Measurements from ENCODE around the gene SART3. TPM values are rescaled to one million over a fixed set of nuclear protein-coding genes. Genes with fewer than 3 reads are reported as not detected.
"Not testable (repeated sequence)": the region's sequence is repeated elsewhere in the genome, so short reads cannot be mapped to it uniquely, and the experiment has no call there.

Gene SART3
- total and polyA plus RNA-seq, 4 donors, result 49.7 to 55.9 (median 52.6) TPM

DNA sequence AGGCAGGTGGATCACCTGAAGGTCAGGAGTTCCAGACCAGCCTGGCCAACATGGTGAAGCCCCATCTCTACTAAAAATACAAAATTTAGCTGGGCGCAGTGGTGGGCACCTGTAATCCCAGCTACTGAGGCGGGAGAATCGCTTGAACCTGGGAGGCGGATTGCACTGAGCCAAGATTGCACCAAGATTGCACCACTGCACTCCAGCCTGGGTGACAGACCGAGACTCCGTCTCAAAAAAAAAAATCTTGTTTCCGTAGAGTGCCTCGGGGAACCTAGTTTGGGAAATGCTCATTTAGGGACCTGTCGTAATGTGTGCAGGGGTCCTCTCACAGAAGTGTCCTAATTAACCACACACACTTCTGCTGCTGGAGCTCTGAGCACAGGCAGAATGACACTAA lies 29.5 kb upstream of the SART3 start:
- not testable (repeated sequence) for H3K9me3 ChIP-seq (ENCODE audit: control insufficient read depth, insufficient read depth, low read length); H3K27ac ChIP-seq (ENCODE audit: low read depth, low read length); H3K27me3 ChIP-seq (ENCODE audit: control insufficient read depth, insufficient read depth, low read length); H3K4me3 ChIP-seq (ENCODE audit: low read depth, low read length); DNase-seq (ENCODE audit: low read depth in 4 of 6, low spot score in 6 of 6); H3K36me3 ChIP-seq (ENCODE audit: control insufficient read depth, insufficient read depth, low read length)
- 94% methylated on average over 8 of the region's 9 CpGs for WGBS (ENCODE audit: insufficient coverage)
- peaks cover 23% of the 10 kb centered on the region for H3K4me1 ChIP-seq (ENCODE audit: control insufficient read depth, insufficient read depth, low read length)

DNA sequence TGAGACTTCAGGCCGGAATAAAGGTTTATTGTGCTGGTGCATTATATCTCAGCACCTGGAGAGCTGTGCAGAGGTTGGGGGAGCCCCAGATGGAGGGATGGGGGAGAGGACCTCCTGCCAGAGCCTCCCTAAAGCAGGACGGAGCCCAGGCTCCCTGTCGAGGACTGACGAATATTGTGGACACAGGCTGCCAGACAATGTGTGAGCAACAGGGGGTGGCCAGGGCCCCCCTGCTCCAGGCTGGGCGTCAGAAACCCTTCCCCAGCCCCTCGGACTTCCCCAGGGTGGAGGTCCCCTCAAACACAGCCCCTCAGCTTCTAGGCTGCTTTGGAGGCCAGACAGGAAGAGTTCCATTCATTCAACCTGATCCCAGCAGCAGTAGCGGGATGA lies 28.9 kb upstream of the SART3 start:
- Histone ChIP-seq H3K27me3 (ENCODE audit: control insufficient read depth, insufficient read depth, low read length) (no peaks in the 10 kb centered on the region), H3K4me1 (ENCODE audit: control insufficient read depth, insufficient read depth, low read length) (peaks cover 23% of the 10 kb centered on the region), H3K27ac (ENCODE audit: low read depth, low read length) (no peak overlapping the region), H3K36me3 (ENCODE audit: control insufficient read depth, insufficient read depth, low read length) (no peaks in the 10 kb centered on the region), H3K4me3 (ENCODE audit: low read depth, low read length) (no peak overlapping the region), H3K9me3 (ENCODE audit: control insufficient read depth, insufficient read depth, low read length) (no peaks in the 10 kb centered on the region)
- no peak for DNase-seq (ENCODE audit: low read depth in 4 of 6, low spot score in 6 of 6)
- WGBS (ENCODE audit: insufficient coverage), result 61% methylated on average over 5 of the region's 7 CpGs

- WGBS (ENCODE audit: insufficient coverage), result 25% methylated on average over 11 of the region's 15 CpGs
- H3K27me3 ChIP-seq (ENCODE audit: control insufficient read depth, insufficient read depth, low read length), result no peaks in the 10 kb centered on the region
- peak in 2 of 6 donors; percentile 37 for DNase-seq (ENCODE audit: low read depth in 4 of 6, low spot score in 6 of 6)
- peaks cover 23% of the 10 kb centered on the region for H3K4me1 ChIP-seq (ENCODE audit: control insufficient read depth, insufficient read depth, low read length)
- no peak overlapping the region for H3K27ac ChIP-seq (ENCODE audit: low read depth, low read length)
- H3K9me3 ChIP-seq (ENCODE audit: control insufficient read depth, insufficient read depth, low read length), result no peaks in the 10 kb centered on the region
- no peak overlapping the region for H3K4me3 ChIP-seq (ENCODE audit: low read depth, low read length)
- no peaks in the 10 kb centered on the region for H3K36me3 ChIP-seq (ENCODE audit: control insufficient read depth, insufficient read depth, low read length)
Observed at GRCh38 chr12:108589028-108589839, 28.3 kb upstream of the SART3 start.

DNA sequence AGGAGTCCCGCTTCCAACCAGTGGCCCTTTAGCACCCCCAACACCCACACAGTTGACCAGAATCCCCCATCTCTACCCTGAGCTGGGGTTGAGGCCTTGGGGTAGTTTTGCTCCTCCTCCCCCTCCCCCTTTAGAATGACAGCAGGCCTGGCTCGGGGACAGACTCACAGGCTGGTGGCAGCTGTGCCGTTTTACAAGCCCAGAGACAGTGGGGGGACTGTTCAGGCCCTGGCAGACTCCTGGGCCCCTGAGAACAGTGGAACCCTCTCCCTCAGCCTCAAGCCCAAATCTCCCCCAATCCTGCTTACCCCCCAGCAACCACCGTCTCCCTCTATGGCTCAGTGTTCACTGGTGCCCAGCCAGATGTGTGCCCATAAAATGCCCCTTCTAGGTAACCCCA lies 26.9 kb upstream of the SART3 start:
- Histone ChIP-seq H3K4me3 (ENCODE audit: low read depth, low read length) (no peak overlapping the region), H3K36me3 (ENCODE audit: control insufficient read depth, insufficient read depth, low read length) (no peaks in the 10 kb centered on the region), H3K9me3 (ENCODE audit: control insufficient read depth, insufficient read depth, low read length) (no peaks in the 10 kb centered on the region), H3K27me3 (ENCODE audit: control insufficient read depth, insufficient read depth, low read length) (no peaks in the 10 kb centered on the region), H3K27ac (ENCODE audit: low read depth, low read length) (no peak overlapping the region), H3K4me1 (ENCODE audit: control insufficient read depth, insufficient read depth, low read length) (peaks cover 19% of the 10 kb centered on the region)
- peak in 2 of 6 donors; percentile 22 to 60 for DNase-seq (ENCODE audit: low read depth in 4 of 6, low spot score in 6 of 6)
- 58% methylated on average over 3 of the region's 4 CpGs for WGBS (ENCODE audit: insufficient coverage)

GRCh38 chr12:108586306-108586705 lies 25.3 kb upstream of the SART3 start:
- no peak for DNase-seq (ENCODE audit: low read depth in 4 of 6, low spot score in 6 of 6)
- WGBS (ENCODE audit: insufficient coverage), result 90% methylated on average over 9 of the region's 11 CpGs
- no peak overlapping the region for H3K27ac ChIP-seq (ENCODE audit: low read depth, low read length)
- no peaks in the 10 kb centered on the region for H3K36me3 ChIP-seq (ENCODE audit: control insufficient read depth, insufficient read depth, low read length)
- H3K4me1 ChIP-seq (ENCODE audit: control insufficient read depth, insufficient read depth, low read length), result peaks cover 19% of the 10 kb centered on the region
- H3K4me3 ChIP-seq (ENCODE audit: low read depth, low read length), result no peak overlapping the region
- no peaks in the 10 kb centered on the region for H3K27me3 ChIP-seq (ENCODE audit: control insufficient read depth, insufficient read depth, low read length)
- H3K9me3 ChIP-seq (ENCODE audit: control insufficient read depth, insufficient read depth, low read length), result no peaks in the 10 kb centered on the region

- H3K4me1 ChIP-seq (ENCODE audit: control insufficient read depth, insufficient read depth, low read length), result peaks cover 19% of the 10 kb centered on the region
- no peaks in the 10 kb centered on the region for H3K27me3 ChIP-seq (ENCODE audit: control insufficient read depth, insufficient read depth, low read length)
- 100% methylated on average over 1 of the region's 4 CpGs for WGBS (ENCODE audit: insufficient coverage)
- no peak for DNase-seq (ENCODE audit: low read depth in 4 of 6, low spot score in 6 of 6)
- H3K4me3 ChIP-seq (ENCODE audit: low read depth, low read length), result no peak overlapping the region
- H3K36me3 ChIP-seq (ENCODE audit: control insufficient read depth, insufficient read depth, low read length), result no peaks in the 10 kb centered on the region
- H3K9me3 ChIP-seq (ENCODE audit: control insufficient read depth, insufficient read depth, low read length), result no peaks in the 10 kb centered on the region
- H3K27ac ChIP-seq (ENCODE audit: low read depth, low read length), result no peak overlapping the region
Observed at GRCh38 chr12:108585864-108586263, 24.9 kb upstream of the SART3 start.

DNA sequence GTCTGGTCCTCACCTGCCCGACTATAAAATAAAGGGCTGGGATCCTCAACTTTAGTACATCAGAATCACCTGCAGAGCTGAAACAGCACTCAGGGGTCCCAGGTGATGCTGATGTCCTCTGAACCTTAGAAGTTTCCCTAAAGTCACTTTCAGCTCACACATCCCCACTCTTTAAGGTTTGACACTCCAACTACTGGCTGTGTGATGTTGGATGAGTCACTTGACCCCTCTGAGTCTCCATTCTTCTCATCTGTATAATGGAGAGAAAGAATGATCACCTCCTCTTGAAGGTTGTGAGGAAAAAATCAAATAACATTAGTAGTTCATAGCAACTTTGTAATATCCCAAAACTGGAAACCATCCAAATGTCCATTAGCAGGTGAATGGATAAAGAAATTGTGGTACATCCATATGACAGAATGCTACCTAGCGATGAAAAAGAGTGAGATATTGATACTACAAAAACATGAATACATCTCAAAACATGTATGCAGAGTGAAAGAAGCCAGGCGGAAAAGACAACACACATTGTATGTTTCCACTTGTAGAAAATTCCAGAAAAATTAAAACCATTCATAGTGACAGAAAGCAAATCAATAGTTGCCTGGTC lies 23.6 kb upstream of the SART3 start:
- peaks cover 15% of the 10 kb centered on the region for H3K4me1 ChIP-seq (ENCODE audit: control insufficient read depth, insufficient read depth, low read length)
- no peaks in the 10 kb centered on the region for H3K36me3 ChIP-seq (ENCODE audit: control insufficient read depth, insufficient read depth, low read length)
- H3K9me3 ChIP-seq (ENCODE audit: control insufficient read depth, insufficient read depth, low read length), result no peaks in the 10 kb centered on the region
- no peak overlapping the region for H3K27ac ChIP-seq (ENCODE audit: low read depth, low read length)
- WGBS (ENCODE audit: insufficient coverage), result 75% methylated on average over 1 of the region's 3 CpGs
- H3K4me3 ChIP-seq (ENCODE audit: low read depth, low read length), result no peak overlapping the region
- H3K27me3 ChIP-seq (ENCODE audit: control insufficient read depth, insufficient read depth, low read length), result no peaks in the 10 kb centered on the region
- DNase-seq (ENCODE audit: low read depth in 4 of 6, low spot score in 6 of 6), result no peak

DNA sequence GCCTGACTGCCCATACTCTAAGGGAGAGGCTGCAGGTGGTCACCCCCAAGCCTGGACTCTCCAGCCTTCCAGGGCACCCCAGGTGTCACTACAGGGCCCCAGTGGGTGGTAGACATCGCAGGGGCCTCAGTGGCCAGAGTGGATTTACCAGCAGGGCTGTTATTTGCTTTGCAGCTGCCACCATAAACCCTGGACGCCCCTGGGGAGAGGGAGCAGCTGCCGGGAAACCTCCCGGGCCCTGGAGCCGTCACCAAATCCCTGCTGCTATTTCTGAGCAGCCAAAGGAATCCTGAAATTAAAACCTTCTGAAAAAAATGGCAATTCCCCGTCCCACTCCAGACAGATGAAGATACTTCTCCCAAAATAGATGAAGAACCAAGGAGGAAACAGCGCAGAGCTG lies 23.0 kb upstream of the SART3 start:
- no peak for DNase-seq (ENCODE audit: low read depth in 4 of 6, low spot score in 6 of 6)
- H3K36me3 ChIP-seq (ENCODE audit: control insufficient read depth, insufficient read depth, low read length), result no peaks in the 10 kb centered on the region
- peaks cover 10% of the 10 kb centered on the region for H3K4me1 ChIP-seq (ENCODE audit: control insufficient read depth, insufficient read depth, low read length)
- H3K4me3 ChIP-seq (ENCODE audit: low read depth, low read length), result no peak overlapping the region
- H3K27ac ChIP-seq (ENCODE audit: low read depth, low read length), result no peak overlapping the region
- H3K9me3 ChIP-seq (ENCODE audit: control insufficient read depth, insufficient read depth, low read length), result no peaks in the 10 kb centered on the region
- 35% methylated on average over 7 of the region's 7 CpGs for WGBS (ENCODE audit: insufficient coverage)
- H3K27me3 ChIP-seq (ENCODE audit: control insufficient read depth, insufficient read depth, low read length), result no peaks in the 10 kb centered on the region

- no peak overlapping the region for H3K27ac ChIP-seq (ENCODE audit: low read depth, low read length)
- H3K4me1 ChIP-seq (ENCODE audit: control insufficient read depth, insufficient read depth, low read length), result peaks cover 5% of the 10 kb centered on the region
Observed at GRCh38 chr12:108582978-108583770, 22.2 kb upstream of the SART3 start.

More at GRCh38 chr12:108582978-108583770, 22.2 kb upstream of the SART3 start:
- DNase-seq (ENCODE audit: low read depth in 4 of 6, low spot score in 6 of 6), result no peak
- Histone ChIP-seq H3K4me3 (ENCODE audit: low read depth, low read length) (no peak overlapping the region), H3K36me3 (ENCODE audit: control insufficient read depth, insufficient read depth, low read length) (no peaks in the 10 kb centered on the region), H3K27me3 (ENCODE audit: control insufficient read depth, insufficient read depth, low read length) (no peaks in the 10 kb centered on the region), H3K9me3 (ENCODE audit: control insufficient read depth, insufficient read depth, low read length) (no peaks in the 10 kb centered on the region)
- 78% methylated on average over 7 of the region's 10 CpGs for WGBS (ENCODE audit: insufficient coverage)

All from spinal cord (tissue), 10 donors.